Activated B cell treated with CpG ODN at 0.5 μM for 24 hours (primary cell): ENCODE measurements around the gene PSMB5. TPM values are rescaled to one million over a fixed set of nuclear protein-coding genes. Genes with fewer than 3 reads are reported as not detected.

Experiments used
- ATAC-seq: fragments of 200-7000 bp; cut with Tn5 transposase; one replicate; pipeline ENCODE4 v1.10.0; 2021; ENCODE audit warnings: low read depth, mild to moderate bottlenecking, moderate library complexity
- CTCF ChIA-PET: fragments of 350-600 bp; sonication (Branson Sonifier 250); formaldehyde crosslinking; loops from one replicate; lab custom pipeline; 2021; ENCODE audit warnings: antibody characterized with exemption; lab: Charles Lee
- POLR2A ChIA-PET: fragments of 350-600 bp; sonication (Branson Sonifier 250); formaldehyde crosslinking; loops from one replicate; lab custom pipeline; 2021; ENCODE audit warnings: antibody characterized with exemption; lab: Charles Lee
- DNase-seq: peaks from one replicate; pipeline ENCODE4 v3.0.0; 2022
- H3K27ac Mint-ChIP-seq: one replicate; pipeline ENCODE4 v1.8.0; 2020; ENCODE audit warnings: mixed read lengths
- H3K27me3 Mint-ChIP-seq: one replicate; pipeline ENCODE4 v1.8.0; 2021; ENCODE audit warnings: mixed read lengths
- H3K36me3 Mint-ChIP-seq: one replicate; pipeline ENCODE4 v1.8.0; 2021; ENCODE audit warnings: low read depth, mixed read lengths
- H3K4me1 Mint-ChIP-seq: one replicate; pipeline ENCODE4 v1.8.0; 2021; ENCODE audit warnings: mixed read lengths
- H3K4me3 Mint-ChIP-seq: one replicate; pipeline ENCODE4 v1.8.0; 2020; ENCODE audit warnings: mild to moderate bottlenecking, mixed read lengths
- H3K9me3 Mint-ChIP-seq: one replicate; pipeline ENCODE4 v1.8.0; 2020; ENCODE audit warnings: mixed read lengths
- intact Hi-C: fragments of 100-400 bp; cut with micrococcal nuclease; formaldehyde crosslinking; loops from one replicate; pipeline ENCODE4 v1.15.1; 2024
- total RNA-seq: library from RNA; stranded (reverse); gene quantifications from 2 replicates; pipeline ENCODE4 v1.2.3, GENCODE V29; 2022
- TF ChIP-seq, protein P1 (sequence below): fragments of 200-600 bp; IDR thresholded peaks from one replicate; pipeline ENCODE4 v1.8.0; 2022; ENCODE audit warnings: antibody characterized with exemption, mild to moderate bottlenecking

Gene PSMB5
- total RNA-seq, 1 donor from 2014 or later: 53.3 TPM

- intact Hi-C loops: no loop called here
- no peaks in the 10 kb centered on the region for H3K4me1 Mint-ChIP-seq
- H3K27me3 Mint-ChIP-seq: no peaks in the 10 kb centered on the region
- ChIA-PET CTCF (interaction anchor here (0.7 to 9.7 kb wide), 22 partner anchors 9 to 416 kb away, joined by 3 to 284 read pairs (median 6); partner anchors contain the start of genes ACIN1, C14orf119, CDH24 and HAUS4), POLR2A (interaction anchor here (0.6 to 3.3 kb wide), 4 partner anchors 20 to 107 kb away, joined by 3 to 26 read pairs (median 12); partner anchors contain the start of genes ACIN1 and CDH24)
- ATAC-seq: no peak
- H3K4me3 Mint-ChIP-seq: no peak overlapping the region
- H3K36me3 Mint-ChIP-seq: peaks cover 31% of the 10 kb centered on the region
- no peak for DNase-seq
- TF ChIP-seq, protein P1, sequence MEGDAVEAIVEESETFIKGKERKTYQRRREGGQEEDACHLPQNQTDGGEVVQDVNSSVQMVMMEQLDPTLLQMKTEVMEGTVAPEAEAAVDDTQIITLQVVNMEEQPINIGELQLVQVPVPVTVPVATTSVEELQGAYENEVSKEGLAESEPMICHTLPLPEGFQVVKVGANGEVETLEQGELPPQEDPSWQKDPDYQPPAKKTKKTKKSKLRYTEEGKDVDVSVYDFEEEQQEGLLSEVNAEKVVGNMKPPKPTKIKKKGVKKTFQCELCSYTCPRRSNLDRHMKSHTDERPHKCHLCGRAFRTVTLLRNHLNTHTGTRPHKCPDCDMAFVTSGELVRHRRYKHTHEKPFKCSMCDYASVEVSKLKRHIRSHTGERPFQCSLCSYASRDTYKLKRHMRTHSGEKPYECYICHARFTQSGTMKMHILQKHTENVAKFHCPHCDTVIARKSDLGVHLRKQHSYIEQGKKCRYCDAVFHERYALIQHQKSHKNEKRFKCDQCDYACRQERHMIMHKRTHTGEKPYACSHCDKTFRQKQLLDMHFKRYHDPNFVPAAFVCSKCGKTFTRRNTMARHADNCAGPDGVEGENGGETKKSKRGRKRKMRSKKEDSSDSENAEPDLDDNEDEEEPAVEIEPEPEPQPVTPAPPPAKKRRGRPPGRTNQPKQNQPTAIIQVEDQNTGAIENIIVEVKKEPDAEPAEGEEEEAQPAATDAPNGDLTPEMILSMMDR: no peak
- no peaks in the 10 kb centered on the region for H3K9me3 Mint-ChIP-seq
- H3K27ac Mint-ChIP-seq: no peak overlapping the region
These were observed 47.4 kb downstream of the PSMB5 start for GRCh38 chr14:22987291-22987690.

- TF ChIP-seq, protein P1: peak; percentile 91
- CTCF ChIA-PET: interaction anchor here (0.6 to 9.7 kb wide), 43 partner anchors 9 to 759 kb away, joined by 3 to 284 read pairs (median 5); partner anchors contain the start of genes ACIN1, C14orf119, CDH24 and HAUS4
- ATAC-seq: peak; percentile 62
- Mint-ChIP-seq H3K9me3 (no peaks in the 10 kb centered on the region), H3K27ac (no peak overlapping the region), H3K27me3 (no peaks in the 10 kb centered on the region), H3K4me1 (no peaks in the 10 kb centered on the region), H3K4me3 (no peak overlapping the region), H3K36me3 (peaks cover 28% of the 10 kb centered on the region)
- intact Hi-C loops: loop anchor here (1.0 kb wide), 2 partner anchors 49 to 72 kb away; no protein-coding TSS in a partner anchor
- POLR2A ChIA-PET: interaction anchor here (0.6 to 3.3 kb wide), 5 partner anchors 8 to 416 kb away, joined by 3 to 26 read pairs (median 5); partner anchors contain the start of genes ACIN1 and CDH24
- peak; percentile 70 for DNase-seq
These were observed 48.1 kb downstream of the PSMB5 start for GRCh38 chr14:22986508-22987054.

- no peak overlapping the region for H3K4me3 Mint-ChIP-seq
- H3K4me1 Mint-ChIP-seq: no peaks in the 10 kb centered on the region
- ATAC-seq: no peak
- TF ChIP-seq, protein P1: no peak
- H3K27me3 Mint-ChIP-seq: no peaks in the 10 kb centered on the region
- ChIA-PET POLR2A (interaction anchor here (0.9 to 3.3 kb wide), 4 partner anchors 9 to 108 kb away, joined by 3 to 26 read pairs (median 14); partner anchors contain the start of genes ACIN1 and CDH24), CTCF (interaction anchor here (0.6 to 9.7 kb wide), 43 partner anchors 10 to 759 kb away, joined by 3 to 284 read pairs (median 5); partner anchors contain the start of genes ACIN1, C14orf119, CDH24 and HAUS4)
- peaks cover 28% of the 10 kb centered on the region for H3K36me3 Mint-ChIP-seq
- intact Hi-C loops: loop anchor here (1.0 kb wide), 2 partner anchors 49 to 72 kb away; no protein-coding TSS in a partner anchor
- DNase-seq: no peak
- H3K27ac Mint-ChIP-seq: no peak overlapping the region
- no peaks in the 10 kb centered on the region for H3K9me3 Mint-ChIP-seq
These were observed 48.7 kb downstream of the PSMB5 start for GRCh38 chr14:22985894-22986507.

DNA sequence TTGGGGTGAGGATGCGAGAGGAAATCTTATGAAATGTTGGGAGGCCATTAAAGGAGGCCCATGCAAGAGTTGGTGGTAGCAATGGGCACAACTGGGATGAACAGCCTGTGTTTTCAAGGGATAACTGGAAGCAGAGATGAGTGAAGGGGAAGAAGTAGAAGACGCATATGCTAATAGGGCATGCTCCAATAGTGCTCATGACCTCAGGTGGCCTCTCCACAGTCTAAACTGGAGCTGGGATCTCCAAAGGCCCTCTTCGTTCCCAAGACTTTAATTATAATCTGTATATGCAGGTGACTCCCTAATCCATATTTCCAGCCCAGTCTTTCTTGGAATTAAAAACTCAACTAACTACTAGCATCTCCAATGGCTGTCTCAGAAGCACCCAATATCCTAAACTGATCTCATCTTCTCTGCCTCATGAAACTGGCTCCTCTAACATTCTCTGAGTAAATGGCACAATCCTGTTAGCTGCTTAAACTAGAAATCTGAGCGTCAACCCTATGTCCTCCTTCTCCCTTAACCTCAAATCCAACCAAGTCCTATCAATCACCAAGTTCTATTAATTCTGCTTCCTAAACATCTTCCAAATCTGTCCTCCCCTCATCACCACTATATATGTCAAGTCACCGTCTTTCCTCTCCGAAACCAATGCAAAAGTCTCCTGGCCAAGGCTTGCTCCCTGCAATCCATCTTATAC lies 49.6 kb downstream of the PSMB5 start:
- TF ChIP-seq, protein P1: no peak
- Mint-ChIP-seq H3K27me3 (no peaks in the 10 kb centered on the region), H3K27ac (no peak overlapping the region), H3K9me3 (no peaks in the 10 kb centered on the region), H3K4me3 (no peak overlapping the region), H3K4me1 (peaks cover 4% of the 10 kb centered on the region), H3K36me3 (peaks cover 27% of the 10 kb centered on the region)
- ATAC-seq: no peak
- intact Hi-C loops: no loop called here
- ChIA-PET POLR2A (interaction anchor here (2.6 to 3.3 kb wide), 2 partner anchors 22 to 74 kb away, joined by 22 to 26 read pairs; partner anchors contain the start of gene CDH24), CTCF (interaction anchor here (1.1 to 9.7 kb wide), 13 partner anchors 11 to 601 kb away, joined by 3 to 284 read pairs (median 5); partner anchors contain the start of genes CDH24, HAUS4 and PRMT5)
- DNase-seq: no peak
